Upper lobe of left lung (tissue), 6 donors: ENCODE data around the gene MEGF10. TPM values are rescaled to one million over a fixed set of nuclear protein-coding genes. Genes with fewer than 3 reads are reported as not detected.

Source experiments
- ATAC-seq, 2 donors: fragments of 200-7000 bp; cut with Tn5 transposase; one replicate each; pipeline ENCODE4 v1.9.1; 2022; ENCODE audit warnings: mild to moderate bottlenecking in 2 of 2, moderate library complexity in 2 of 2; ENCODE audit not compliant: low FRiP score in 2 of 2
- DNase-seq, 2 donors: peaks; one replicate each; pipeline ENCODE4 v3.0.0-alpha.2; 2019 to 2020
- H3K27ac ChIP-seq, 4 donors: fragments of 200-600 bp; sonication (generic); one replicate each; pipeline ENCODE4 v1.5.1; 2016 to 2019
- H3K27me3 ChIP-seq, 4 donors: fragments of 200-600 bp; sonication (generic); one replicate each; pipeline ENCODE4 v1.5.1; 2017 to 2019
- H3K36me3 ChIP-seq, 4 donors: fragments of 200-600 bp; sonication (generic); one replicate each; pipeline ENCODE4 v1.5.1; 2016 to 2019
- H3K4me1 ChIP-seq, 4 donors: fragments of 200-600 bp; sonication (generic); one replicate each; pipeline ENCODE4 v1.5.1; 2018 to 2019
- H3K4me3 ChIP-seq, 4 donors: fragments of 200-600 bp; sonication (generic); one replicate each; pipeline ENCODE4 v1.5.1; 2017 to 2019; ENCODE audit warnings: mild to moderate bottlenecking in 2 of 4, moderate library complexity in 1 of 4
- H3K9me3 ChIP-seq, 4 donors: fragments of 200-600 bp; sonication (generic); one replicate each; pipeline ENCODE4 v1.5.1; 2018 to 2019
- CTCF ChIP-seq, 6 experiments: fragments of 450-650 bp in 4 of 6; fragments of 200-600 bp in 2 of 6; sonication (generic) in 2 of 6; IDR thresholded peaks; one replicate each; pipeline ENCODE4 v1.5.1; 2016 to 2019; ENCODE audit warnings: antibody characterized with exemption in 6 of 6
- EP300 ChIP-seq, 4 donors: sonication (generic); formaldehyde crosslinking; IDR thresholded peaks; one replicate each; pipeline ENCODE4 v1.5.1; 2017; ENCODE audit warnings: antibody characterized with exemption in 4 of 4, control low read depth in 2 of 4
- POLR2A ChIP-seq, 4 donors: fragments of 450-650 bp; IDR thresholded peaks; one replicate each; pipeline ENCODE4 v1.5.1; 2016 to 2017; ENCODE audit warnings: antibody characterized with exemption in 4 of 4, mild to moderate bottlenecking in 2 of 4
- POLR2AphosphoS5 ChIP-seq, 2 donors: sonication (generic); formaldehyde crosslinking; IDR thresholded peaks; one replicate each; pipeline ENCODE4 v1.5.1; 2017; ENCODE audit warnings: antibody characterized with exemption in 2 of 2
- WGBS, 2 donors: methylation state at CpG; one replicate each; pipeline ENCODE4 v1.1.5; 2017 to 2018; 5-methylcytosine and 5-hydroxymethylcytosine counted together
- total RNA-seq, 6 donors: library from RNA; depleted of rRNA in 4 of 6; stranded (reverse); fragments of >200 nt in 4 of 6; gene quantifications; one replicate each; pipeline versions ENCODE4 v1.1.0 to v1.2.1, GENCODE V29; 2016 to 2021
- donor health status: DM: no; HTN: no; CAD: no; lungs with moderate emphysema.
- donor health status: DM: no; HTN: yes; CAD: no; lungs with severe emphysema.

Gene MEGF10
- total RNA-seq, 6 donors from 2014 or later = under 0.01 to 3.3 (median 0.17) TPM; not detected in 3

GRCh38 chr5:127428276-127428675 is 137.7 kb downstream of the MEGF10 start:
- no peaks in the 10 kb centered on the region for H3K36me3 ChIP-seq
- H3K9me3 ChIP-seq = no peaks in the 10 kb centered on the region
- no peak for ATAC-seq
- DNase-seq = no peak
- WGBS, 2 donors = 81 to 90% methylated on average over 2 of the region's 2 CpGs
- no peak overlapping the region for H3K27ac ChIP-seq
- no peaks in the 10 kb centered on the region for H3K27me3 ChIP-seq
- H3K4me1 ChIP-seq = no peaks in the 10 kb centered on the region
- TF ChIP-seq POLR2AphosphoS5 (IDR thresholded peaks at IDR 0.05) = no peak
- TF ChIP-seq EP300 (IDR thresholded peaks at IDR 0.05) = no peak
- no peak for TF ChIP-seq POLR2A (IDR thresholded peaks at IDR 0.05)
- TF ChIP-seq CTCF (IDR thresholded peaks at IDR 0.05) = no peak
- H3K4me3 ChIP-seq = no peak overlapping the region

- H3K27ac ChIP-seq = no peak overlapping the region
- DNase-seq (no peak), ATAC-seq (no peak)
- H3K27me3 ChIP-seq = no peaks in the 10 kb centered on the region
- no peaks in the 10 kb centered on the region for H3K36me3 ChIP-seq
- no peaks in the 10 kb centered on the region for H3K9me3 ChIP-seq
- H3K4me1 ChIP-seq = no peaks in the 10 kb centered on the region
- TF ChIP-seq EP300 (IDR thresholded peaks at IDR 0.05) (no peak), POLR2AphosphoS5 (IDR thresholded peaks at IDR 0.05) (no peak), POLR2A (IDR thresholded peaks at IDR 0.05) (no peak), CTCF (IDR thresholded peaks at IDR 0.05) (no peak)
- H3K4me3 ChIP-seq = no peak overlapping the region
- WGBS, 2 donors = 64% methylated on average over 5 of the region's 5 CpGs
Measured at GRCh38 chr5:127428748-127429147, 138.2 kb downstream of the MEGF10 start.

- H3K4me1 ChIP-seq = no peaks in the 10 kb centered on the region
- no peaks in the 10 kb centered on the region for H3K36me3 ChIP-seq
- H3K9me3 ChIP-seq = no peaks in the 10 kb centered on the region
- no peak overlapping the region for H3K27ac ChIP-seq
- ATAC-seq = no peak
- no peak for TF ChIP-seq CTCF (IDR thresholded peaks at IDR 0.05)
- no peaks in the 10 kb centered on the region for H3K27me3 ChIP-seq
- H3K4me3 ChIP-seq = no peak overlapping the region
- DNase-seq = no peak
Measured at GRCh38 chr5:127429928-127430327, 139.3 kb downstream of the MEGF10 start.

- no peaks in the 10 kb centered on the region for H3K27me3 ChIP-seq
- no peak overlapping the region for H3K4me3 ChIP-seq
- no peak overlapping the region for H3K27ac ChIP-seq
- H3K9me3 ChIP-seq = no peaks in the 10 kb centered on the region
- TF ChIP-seq POLR2A (IDR thresholded peaks at IDR 0.05) = no peak
- no peak for TF ChIP-seq POLR2AphosphoS5 (IDR thresholded peaks at IDR 0.05)
- no peak for TF ChIP-seq EP300 (IDR thresholded peaks at IDR 0.05)
- TF ChIP-seq CTCF (IDR thresholded peaks at IDR 0.05) = no peak
- DNase-seq (no peak), ATAC-seq (no peak)
- no peaks in the 10 kb centered on the region for H3K4me1 ChIP-seq
- H3K36me3 ChIP-seq = no peaks in the 10 kb centered on the region
Measured at GRCh38 chr5:127430627-127431026, 140.0 kb downstream of the MEGF10 start.

GRCh38 chr5:127431977-127432585 is 141.5 kb downstream of the MEGF10 start:
- no peak for TF ChIP-seq EP300 (IDR thresholded peaks at IDR 0.05)
- no peak for TF ChIP-seq POLR2A (IDR thresholded peaks at IDR 0.05)
- TF ChIP-seq CTCF (IDR thresholded peaks at IDR 0.05) = no peak
- no peak for TF ChIP-seq POLR2AphosphoS5 (IDR thresholded peaks at IDR 0.05)
- Histone ChIP-seq H3K4me3 (no peak overlapping the region), H3K27ac (no peak overlapping the region), H3K27me3 (no peaks in the 10 kb centered on the region), H3K36me3 (no peaks in the 10 kb centered on the region), H3K9me3 (no peaks in the 10 kb centered on the region), H3K4me1 (no peaks in the 10 kb centered on the region)
- DNase-seq (no peak), ATAC-seq (no peak)
- WGBS, 2 donors = 64 to 70% methylated on average over 7 of the region's 7 CpGs
